SK-N-SH (cell line): ENCODE results near the gene NPIPB6. TPM values are rescaled to one million over a fixed set of nuclear protein-coding genes. Genes with fewer than 3 reads are reported as not detected.
A peak's percentile ranks its signal among the peaks of the same experiment; 100 is the strongest.

ENCODE experiments used
- CTCF ChIA-PET: fragments of 300-600, 350-600 bp; formaldehyde crosslinking; extraction: SDS; loops from one replicate; lab custom pipeline; 2021; lab: Yijun Ruan, JAX
- POLR2A ChIA-PET: fragments of 350-600 bp; sonication (Branson Sonifier 250); formaldehyde crosslinking; extraction: SDS; loops from one replicate; lab custom pipeline; 2020; ENCODE audit warnings: antibody characterized with exemption, inconsistent platforms; lab: Yijun Ruan, JAX
- DNase-seq: peaks from one replicate; pipeline ENCODE4 v3.0.0; 2012
- H2AFZ ChIP-seq: fragments of 200-600 bp; sonication (generic); 2 replicates; pipeline ENCODE4 v1.8.1; 2016; ENCODE audit warnings: antibody characterized with exemption, mild to moderate bottlenecking, low read depth
- H3F3A ChIP-seq: fragments of 200-600 bp; sonication (generic); replicated peaks from 2 replicates; pipeline ENCODE3; 2016; ENCODE audit warnings: antibody characterized with exemption, mild to moderate bottlenecking; ENCODE audit not compliant: insufficient read depth
- H3K27ac ChIP-seq, 2 experiments: fragments of 200-500 bp in 1 of 2; fragments of 200-600 bp in 1 of 2; sonication (Bioruptor generic) in 1 of 2; sonication (generic), shearing (Covaris generic) in 1 of 2; 2 replicates each; pipeline versions ENCODE4 v1.5.1 to v1.6.1; 2014 to 2016; ENCODE audit warnings: low read depth in 2 of 2, inconsistent platforms in 1 of 2, low read length in 1 of 2, mild to moderate bottlenecking in 1 of 2, mixed read lengths in 1 of 2
- H3K27me3 ChIP-seq: fragments of 200-600 bp; sonication (generic), shearing (Covaris generic); 2 replicates; pipeline ENCODE4 v1.6.1; 2016; ENCODE audit warnings: mixed run types; ENCODE audit not compliant: insufficient read depth
- H3K36me3 ChIP-seq, 2 experiments: fragments of 200-500 bp in 1 of 2; fragments of 200-600 bp in 1 of 2; sonication (Bioruptor generic) in 1 of 2; sonication (generic) in 1 of 2; replicated peaks in 1 of 2; 2 replicates each; pipeline versions ENCODE3 to v1.5.1; 2014 to 2016; ENCODE audit warnings: low read length in 1 of 2, mild to moderate bottlenecking in 1 of 2; ENCODE audit not compliant: insufficient read depth in 2 of 2, control insufficient read depth in 1 of 2
- H3K4me1 ChIP-seq, 2 experiments: fragments of 200-500 bp in 1 of 2; fragments of 200-600 bp in 1 of 2; sonication (Bioruptor generic) in 1 of 2; sonication (generic), shearing (Covaris generic) in 1 of 2; 2 replicates each; pipeline versions ENCODE4 v1.5.1 to v1.6.1; 2014 to 2016; ENCODE audit warnings: low read depth in 1 of 2, low read length in 1 of 2, mixed run types in 1 of 2; ENCODE audit not compliant: insufficient read depth in 2 of 2, control insufficient read depth in 1 of 2
- H3K4me2 ChIP-seq: fragments of 200-600 bp; sonication (generic), shearing (Covaris generic); 2 replicates; pipeline ENCODE4 v1.6.1; 2017; ENCODE audit warnings: mixed run types
- H3K4me3 ChIP-seq, 2 experiments: fragments of 200-500 bp in 1 of 2; fragments of 200-600 bp in 1 of 2; sonication (Bioruptor generic) in 1 of 2; sonication (generic), shearing (Covaris generic) in 1 of 2; 2 replicates each; pipeline versions ENCODE4 v1.5.1 to v1.8.1; 2014 to 2016; ENCODE audit warnings: low read depth in 2 of 2, inconsistent platforms in 1 of 2, low read length in 1 of 2, mild to moderate bottlenecking in 1 of 2, mixed read lengths in 1 of 2, moderate library complexity in 1 of 2
- H3K79me2 ChIP-seq: fragments of 200-600 bp; sonication (generic); 2 replicates; pipeline ENCODE4 v1.8.1; 2017; ENCODE audit warnings: mild to moderate bottlenecking; ENCODE audit not compliant: insufficient read depth
- H3K9ac ChIP-seq: fragments of 200-600 bp; sonication (generic); 2 replicates; pipeline ENCODE4 v1.6.1; 2017; ENCODE audit warnings: mixed run types
- H3K9me2 ChIP-seq: fragments of 200-600 bp; sonication (generic); 2 replicates; pipeline ENCODE4 v1.6.1; 2017; ENCODE audit warnings: mixed run types
- H3K9me3 ChIP-seq: fragments of 200-600 bp; sonication (generic); 2 replicates; pipeline ENCODE4 v1.6.1; 2017; ENCODE audit warnings: mixed run types, mild to moderate bottlenecking, moderate library complexity
- H4K20me1 ChIP-seq: fragments of 200-600 bp; sonication (generic); 2 replicates; pipeline ENCODE4 v1.6.1; 2017; ENCODE audit warnings: mild to moderate bottlenecking, mixed run types; ENCODE audit not compliant: insufficient read depth
- CHD2 ChIP-seq: fragments of 150-350 bp; IDR thresholded peaks from 2 replicates; pipeline ENCODE4 v1.6.1; 2018; ENCODE audit warnings: low read length; ENCODE audit not compliant: partially characterized antibody
- CTCF ChIP-seq: fragments of 200-600 bp; sonication (generic); IDR thresholded peaks from 2 replicates; pipeline ENCODE4 v1.6.1; 2017; ENCODE audit warnings: antibody characterized with exemption, mild to moderate bottlenecking, moderate library complexity
- EZH2phosphoT487 ChIP-seq: fragments of 200-600 bp; sonication (generic); IDR thresholded peaks from 2 replicates; pipeline ENCODE4 v1.6.1; 2017; ENCODE audit warnings: low read depth, mixed run types, mild to moderate bottlenecking, antibody characterized with exemption, moderate library complexity, borderline replicate concordance
- IRF3 ChIP-seq: fragments of 150-350 bp; IDR thresholded peaks from 2 replicates; pipeline ENCODE4 v1.6.1; 2016; ENCODE audit warnings: mild to moderate bottlenecking, low read depth, low read length
- PBX3 ChIP-seq: IDR thresholded peaks from 2 replicates; pipeline ENCODE4; 2012
- RAD21 ChIP-seq: IDR thresholded peaks from 2 replicates; pipeline ENCODE4 v1.6.1; 2012; ENCODE audit warnings: mild to moderate bottlenecking, low read length
- RCOR1 ChIP-seq: fragments of 150-350 bp; IDR thresholded peaks from 2 replicates; pipeline ENCODE4 v1.6.1; 2017; ENCODE audit warnings: antibody characterized with exemption, low read length
- RXRA ChIP-seq: IDR thresholded peaks from 2 replicates; pipeline ENCODE4 v1.4.0; 2012; ENCODE audit warnings: low read depth, mild to moderate bottlenecking, borderline replicate concordance
- SIN3A ChIP-seq: IDR thresholded peaks from 2 replicates; pipeline ENCODE4 v1.6.1; 2012; ENCODE audit warnings: low read depth, mild to moderate bottlenecking, low read length, moderate library complexity, borderline replicate concordance
- SMC3 ChIP-seq: IDR thresholded peaks from 2 replicates; pipeline ENCODE4 v1.6.1; 2012; ENCODE audit warnings: low read depth, low read length, improper control_type of control experiment
- TAF1 ChIP-seq: IDR thresholded peaks from 2 replicates; pipeline ENCODE4 v1.6.1; 2012; ENCODE audit warnings: low read depth, mild to moderate bottlenecking, low read length, moderate library complexity, borderline replicate concordance
- YY1 ChIP-seq: IDR thresholded peaks from 2 replicates; pipeline ENCODE4 v1.4.0; 2012; ENCODE audit warnings: low read depth, mild to moderate bottlenecking
- WGBS: methylation state at CpG from one replicate; pipeline ENCODE4 v1.1.6; 2017; ENCODE audit warnings: low lambda C conversion rate; 5-methylcytosine and 5-hydroxymethylcytosine counted together
- polyA plus RNA-seq, 3 experiments: library from polyadenylated mRNA; depleted of rRNA; stranded (reverse); fragments of >200 nt; gene quantifications; 2 replicates each; pipeline ENCODE4 v1.2.3, GENCODE V29; 2012

The NPIPB6 gene
- polyA plus RNA-seq, 1 of the 3 experiments (the other 2 are of a cell fraction), result 0.35 TPM

GRCh38 chr16:28326881-28327610, 36.3 kb downstream of the NPIPB6 start:
- Histone ChIP-seq H2AFZ (no peak overlapping the region), H3K9ac (no peak overlapping the region), H3K36me3 (no peaks in the 10 kb centered on the region), H3F3A (no peaks in the 10 kb centered on the region), H4K20me1 (no peaks in the 10 kb centered on the region), H3K9me2 (no peaks in the 10 kb centered on the region), H3K27ac (no peak overlapping the region), H3K4me2 (no peak overlapping the region), H3K4me3 (no peak overlapping the region; a peak in 1 of 4 replicates), H3K4me1 (no peaks in the 10 kb centered on the region; a peak in 1 of 4 replicates), H3K79me2 (no peaks in the 10 kb centered on the region), H3K9me3 (no peaks in the 10 kb centered on the region), H3K27me3 (no peaks in the 10 kb centered on the region)
- WGBS, result 61% methylated on average over 12 of the region's 12 CpGs
- ChIA-PET CTCF (interaction anchor here (0.6 to 2.3 kb wide), 12 partner anchors 10 to 265 kb away, joined by 3 to 31 read pairs (median 3); partner anchors contain the start of gene SBK1), POLR2A (no interaction called here)
- no peak for TF ChIP-seq PBX3
- TF ChIP-seq SMC3, result peak; percentile 54
- TF ChIP-seq SIN3A, result no peak
- no peak for TF ChIP-seq IRF3
- peak; percentile 72; the same call in 1 of the 2 replicates for TF ChIP-seq YY1
- peak; percentile 73 for TF ChIP-seq CTCF
- no peak for TF ChIP-seq EZH2phosphoT487
- TF ChIP-seq RAD21, result peak; percentile 51
- TF ChIP-seq RXRA, result no peak
- no peak for TF ChIP-seq RCOR1
- TF ChIP-seq TAF1, result no peak
- no peak for TF ChIP-seq CHD2
- peak; percentile 81 for DNase-seq

GRCh38 chr16:28324887-28325279, 38.4 kb downstream of the NPIPB6 start:
- no peak overlapping the region for H3K4me2 ChIP-seq
- H3K27me3 ChIP-seq, result no peaks in the 10 kb centered on the region
- H3K27ac ChIP-seq, result no peak overlapping the region
- no peaks in the 10 kb centered on the region for H3K36me3 ChIP-seq
- no peaks in the 10 kb centered on the region for H3K9me3 ChIP-seq
- H3F3A ChIP-seq, result no peaks in the 10 kb centered on the region
- no peak for TF ChIP-seq TAF1
- TF ChIP-seq, all 33 proteins: peak for 0
- POLR2A ChIA-PET, result no interaction called here
- Histone ChIP-seq H3K79me2 (no peaks in the 10 kb centered on the region), H3K9me2 (no peaks in the 10 kb centered on the region), H2AFZ (no peak overlapping the region), H3K4me1 (no peaks in the 10 kb centered on the region), H4K20me1 (no peaks in the 10 kb centered on the region), H3K9ac (no peak overlapping the region), H3K4me3 (no peak overlapping the region)
- no peak for DNase-seq
- CTCF ChIA-PET, result interaction anchor here (2.3 kb wide), 1 partner anchor 47 kb away, joined by 11 read pairs; no protein-coding TSS in a partner anchor
- 75% methylated on average over 3 of the region's 3 CpGs for WGBS
